ENCODE data around the gene TMEM247.

Gene TMEM247

GRCh38 chr2:46497766-46498165 lies 18.4 kb downstream of the TMEM247 start:
- DNase-seq (ENCODE audit: low spot score) = no peak
- TF ChIP-seq CTCF (IDR thresholded peaks at IDR 0.05; ENCODE audit: borderline replicate concordance, control extremely low read depth, extremely low read depth, insufficient read depth, missing control alignments) = no peak
- in situ Hi-C loops (cut with MboI; ENCODE audit: low sequenced_read_pairs, unreplicated experiment) = no loop called here

GRCh38 chr2:46498681-46499080 lies 19.3 kb downstream of the TMEM247 start:
- no peak for TF ChIP-seq CTCF (IDR thresholded peaks at IDR 0.05; ENCODE audit: borderline replicate concordance, control extremely low read depth, extremely low read depth, insufficient read depth, missing control alignments)
- no peak for DNase-seq (ENCODE audit: low spot score)
- in situ Hi-C loops (cut with MboI; ENCODE audit: low sequenced_read_pairs, unreplicated experiment) = no loop called here

- no peak for DNase-seq (ENCODE audit: low spot score)
- in situ Hi-C loops (cut with MboI; ENCODE audit: low sequenced_read_pairs, unreplicated experiment) = no loop called here
- no peak for TF ChIP-seq CTCF (IDR thresholded peaks at IDR 0.05; ENCODE audit: borderline replicate concordance, control extremely low read depth, extremely low read depth, insufficient read depth, missing control alignments)
Measured at GRCh38 chr2:46499392-46499785, 20.0 kb downstream of the TMEM247 start.

GRCh38 chr2:46500801-46501200 lies 21.4 kb downstream of the TMEM247 start:
- TF ChIP-seq CTCF (IDR thresholded peaks at IDR 0.05; ENCODE audit: borderline replicate concordance, control extremely low read depth, extremely low read depth, insufficient read depth, missing control alignments) = no peak
- in situ Hi-C loops (cut with MboI; ENCODE audit: low sequenced_read_pairs, unreplicated experiment) = no loop called here
- DNase-seq (ENCODE audit: low spot score) = no peak

GRCh38 chr2:46502291-46502885 lies 23.0 kb downstream of the TMEM247 start:
- in situ Hi-C loops (cut with MboI; ENCODE audit: low sequenced_read_pairs, unreplicated experiment) = no loop called here
- no peak for TF ChIP-seq CTCF (IDR thresholded peaks at IDR 0.05; ENCODE audit: borderline replicate concordance, control extremely low read depth, extremely low read depth, insufficient read depth, missing control alignments)
- DNase-seq (ENCODE audit: low spot score) = no peak

- no peak for TF ChIP-seq CTCF (IDR thresholded peaks at IDR 0.05; ENCODE audit: borderline replicate concordance, control extremely low read depth, extremely low read depth, insufficient read depth, missing control alignments)
- no peak for DNase-seq (ENCODE audit: low spot score)
- in situ Hi-C loops (cut with MboI; ENCODE audit: low sequenced_read_pairs, unreplicated experiment) = no loop called here
Measured at GRCh38 chr2:46503686-46504085, 24.3 kb downstream of the TMEM247 start.
